GM12878 (cell line): ENCODE measurements around the gene HEATR1.

Source experiments
- RCOR1 ChIP-seq: conservative IDR thresholded peaks from 2 replicates; pipeline ENCODE4 v1.6.1; 2012; ENCODE audit warnings: low read depth, low read length, improper control_type of control experiment
- YY1 ChIP-seq: IDR thresholded peaks from 2 replicates; pipeline ENCODE4 v1.6.1; 2011; ENCODE audit warnings: low read depth, mild to moderate bottlenecking, low read length
- TF ChIP-seq, protein P1 (sequence below): fragments of 450-650 bp; IDR thresholded peaks from 2 replicates; pipeline ENCODE4 v1.6.1; 2017; ENCODE audit warnings: mild to moderate bottlenecking, low read depth, inconsistent platforms; ENCODE audit not compliant: poor library complexity, severe bottlenecking

DNA sequence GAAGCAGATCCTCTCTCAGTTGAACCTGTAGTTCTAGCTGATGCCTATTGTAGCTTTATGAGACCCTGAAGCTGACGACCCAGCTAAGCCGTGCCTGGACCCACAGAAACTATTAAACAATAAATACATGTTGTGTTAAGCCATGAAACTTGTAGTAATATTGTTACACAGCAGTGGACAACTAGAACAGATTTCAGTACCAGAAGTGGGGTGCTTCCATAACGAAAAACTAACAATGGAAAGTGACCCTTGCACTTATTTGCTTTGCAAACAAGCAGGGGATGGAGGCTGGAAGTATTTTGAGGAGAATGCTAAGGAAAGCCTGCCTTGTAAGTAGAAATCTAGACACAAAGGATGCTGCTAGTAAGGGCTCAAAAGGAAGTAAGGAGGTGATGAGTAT, 18.1 kb upstream of the HEATR1 start:
- TF ChIP-seq, protein P1, sequence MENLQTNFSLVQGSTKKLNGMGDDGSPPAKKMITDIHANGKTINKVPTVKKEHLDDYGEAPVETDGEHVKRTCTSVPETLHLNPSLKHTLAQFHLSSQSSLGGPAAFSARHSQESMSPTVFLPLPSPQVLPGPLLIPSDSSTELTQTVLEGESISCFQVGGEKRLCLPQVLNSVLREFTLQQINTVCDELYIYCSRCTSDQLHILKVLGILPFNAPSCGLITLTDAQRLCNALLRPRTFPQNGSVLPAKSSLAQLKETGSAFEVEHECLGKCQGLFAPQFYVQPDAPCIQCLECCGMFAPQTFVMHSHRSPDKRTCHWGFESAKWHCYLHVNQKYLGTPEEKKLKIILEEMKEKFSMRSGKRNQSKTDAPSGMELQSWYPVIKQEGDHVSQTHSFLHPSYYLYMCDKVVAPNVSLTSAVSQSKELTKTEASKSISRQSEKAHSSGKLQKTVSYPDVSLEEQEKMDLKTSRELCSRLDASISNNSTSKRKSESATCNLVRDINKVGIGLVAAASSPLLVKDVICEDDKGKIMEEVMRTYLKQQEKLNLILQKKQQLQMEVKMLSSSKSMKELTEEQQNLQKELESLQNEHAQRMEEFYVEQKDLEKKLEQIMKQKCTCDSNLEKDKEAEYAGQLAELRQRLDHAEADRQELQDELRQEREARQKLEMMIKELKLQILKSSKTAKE = no peak
- TF ChIP-seq RCOR1 (no peak), YY1 (no peak)
